HG03108 (cell line): ENCODE data around the gene SUCLG1.

Source experiments
- ATAC-seq: cut with Tn5 transposase; IDR thresholded peaks from one replicate; pipeline ENCODE4 v1.9.1; 2021; ENCODE audit warnings: moderate library complexity; ENCODE audit not compliant: unreplicated experiment

SUCLG1 gene

GRCh38 chr2:84467389-84467788 lies 8.3 kb upstream of the SUCLG1 start:
- no peak for ATAC-seq

- ATAC-seq, result no peak
These were observed 2.2 kb upstream of the SUCLG1 start for GRCh38 chr2:84461310-84461709.

- ATAC-seq, result no peak
These were observed 1.6 kb upstream of the SUCLG1 start for GRCh38 chr2:84460670-84461069.

- ATAC-seq, result no peak
These were observed 907 bp upstream of the SUCLG1 start for GRCh38 chr2:84459944-84460429.

GRCh38 chr2:84458551-84459017 lies 496 bp downstream of the SUCLG1 start:
- ATAC-seq, result peak; percentile 22

- ATAC-seq, result no peak
These were observed 1.4 kb downstream of the SUCLG1 start for GRCh38 chr2:84457686-84458085.

- ATAC-seq, result no peak
These were observed 2.9 kb downstream of the SUCLG1 start for GRCh38 chr2:84456156-84456555.

GRCh38 chr2:84454581-84454980 lies 4.5 kb downstream of the SUCLG1 start:
- no peak for ATAC-seq

- ATAC-seq, result no peak
These were observed 6.5 kb downstream of the SUCLG1 start for GRCh38 chr2:84452624-84453023.

- no peak for ATAC-seq
These were observed 7.5 kb downstream of the SUCLG1 start for GRCh38 chr2:84451579-84451978.

- no peak for ATAC-seq
These were observed 8.5 kb downstream of the SUCLG1 start for GRCh38 chr2:84450288-84451227.

- ATAC-seq, result no peak
These were observed 9.4 kb downstream of the SUCLG1 start for GRCh38 chr2:84449711-84450110.

- ATAC-seq, result no peak
These were observed 10.0 kb downstream of the SUCLG1 start for GRCh38 chr2:84449055-84449454.

GRCh38 chr2:84443477-84443876 lies 15.6 kb downstream of the SUCLG1 start:
- no peak for ATAC-seq

GRCh38 chr2:84442888-84443287 lies 16.2 kb downstream of the SUCLG1 start:
- ATAC-seq, result no peak

GRCh38 chr2:84441505-84441904 lies 17.6 kb downstream of the SUCLG1 start:
- ATAC-seq, result no peak

GRCh38 chr2:84441036-84441435 lies 18.0 kb downstream of the SUCLG1 start:
- ATAC-seq, result no peak

GRCh38 chr2:84435345-84436025 lies 23.6 kb downstream of the SUCLG1 start:
- ATAC-seq, result no peak

- ATAC-seq, result no peak
These were observed 29.8 kb downstream of the SUCLG1 start for GRCh38 chr2:84429328-84429727.

- peak; percentile 50 for ATAC-seq
These were observed 31.6 kb downstream of the SUCLG1 start for GRCh38 chr2:84427235-84428138.

- no peak for ATAC-seq
These were observed 33.8 kb downstream of the SUCLG1 start for GRCh38 chr2:84425310-84425709.
